GM12873 (cell line): ENCODE measurements around the gene DLGAP4.

Source experiments
- CTCF ChIP-seq: IDR thresholded peaks from 2 replicates; pipeline ENCODE4 v1.5.1; 2012; ENCODE audit warnings: low read depth, mild to moderate bottlenecking, moderate library complexity, low read length, control low read depth; ENCODE audit not compliant: insufficient read depth; ENCODE audit errors: missing control alignments

The DLGAP4 gene, protein sequence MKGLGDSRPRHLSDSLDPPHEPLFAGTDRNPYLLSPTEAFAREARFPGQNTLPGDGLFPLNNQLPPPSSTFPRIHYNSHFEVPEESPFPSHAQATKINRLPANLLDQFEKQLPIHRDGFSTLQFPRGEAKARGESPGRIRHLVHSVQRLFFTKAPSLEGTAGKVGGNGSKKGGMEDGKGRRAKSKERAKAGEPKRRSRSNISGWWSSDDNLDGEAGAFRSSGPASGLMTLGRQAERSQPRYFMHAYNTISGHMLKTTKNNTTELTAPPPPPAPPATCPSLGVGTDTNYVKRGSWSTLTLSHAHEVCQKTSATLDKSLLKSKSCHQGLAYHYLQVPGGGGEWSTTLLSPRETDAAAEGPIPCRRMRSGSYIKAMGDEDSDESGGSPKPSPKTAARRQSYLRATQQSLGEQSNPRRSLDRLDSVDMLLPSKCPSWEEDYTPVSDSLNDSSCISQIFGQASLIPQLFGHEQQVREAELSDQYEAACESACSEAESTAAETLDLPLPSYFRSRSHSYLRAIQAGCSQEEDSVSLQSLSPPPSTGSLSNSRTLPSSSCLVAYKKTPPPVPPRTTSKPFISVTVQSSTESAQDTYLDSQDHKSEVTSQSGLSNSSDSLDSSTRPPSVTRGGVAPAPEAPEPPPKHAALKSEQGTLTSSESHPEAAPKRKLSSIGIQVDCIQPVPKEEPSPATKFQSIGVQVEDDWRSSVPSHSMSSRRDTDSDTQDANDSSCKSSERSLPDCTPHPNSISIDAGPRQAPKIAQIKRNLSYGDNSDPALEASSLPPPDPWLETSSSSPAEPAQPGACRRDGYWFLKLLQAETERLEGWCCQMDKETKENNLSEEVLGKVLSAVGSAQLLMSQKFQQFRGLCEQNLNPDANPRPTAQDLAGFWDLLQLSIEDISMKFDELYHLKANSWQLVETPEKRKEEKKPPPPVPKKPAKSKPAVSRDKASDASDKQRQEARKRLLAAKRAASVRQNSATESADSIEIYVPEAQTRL

DNA sequence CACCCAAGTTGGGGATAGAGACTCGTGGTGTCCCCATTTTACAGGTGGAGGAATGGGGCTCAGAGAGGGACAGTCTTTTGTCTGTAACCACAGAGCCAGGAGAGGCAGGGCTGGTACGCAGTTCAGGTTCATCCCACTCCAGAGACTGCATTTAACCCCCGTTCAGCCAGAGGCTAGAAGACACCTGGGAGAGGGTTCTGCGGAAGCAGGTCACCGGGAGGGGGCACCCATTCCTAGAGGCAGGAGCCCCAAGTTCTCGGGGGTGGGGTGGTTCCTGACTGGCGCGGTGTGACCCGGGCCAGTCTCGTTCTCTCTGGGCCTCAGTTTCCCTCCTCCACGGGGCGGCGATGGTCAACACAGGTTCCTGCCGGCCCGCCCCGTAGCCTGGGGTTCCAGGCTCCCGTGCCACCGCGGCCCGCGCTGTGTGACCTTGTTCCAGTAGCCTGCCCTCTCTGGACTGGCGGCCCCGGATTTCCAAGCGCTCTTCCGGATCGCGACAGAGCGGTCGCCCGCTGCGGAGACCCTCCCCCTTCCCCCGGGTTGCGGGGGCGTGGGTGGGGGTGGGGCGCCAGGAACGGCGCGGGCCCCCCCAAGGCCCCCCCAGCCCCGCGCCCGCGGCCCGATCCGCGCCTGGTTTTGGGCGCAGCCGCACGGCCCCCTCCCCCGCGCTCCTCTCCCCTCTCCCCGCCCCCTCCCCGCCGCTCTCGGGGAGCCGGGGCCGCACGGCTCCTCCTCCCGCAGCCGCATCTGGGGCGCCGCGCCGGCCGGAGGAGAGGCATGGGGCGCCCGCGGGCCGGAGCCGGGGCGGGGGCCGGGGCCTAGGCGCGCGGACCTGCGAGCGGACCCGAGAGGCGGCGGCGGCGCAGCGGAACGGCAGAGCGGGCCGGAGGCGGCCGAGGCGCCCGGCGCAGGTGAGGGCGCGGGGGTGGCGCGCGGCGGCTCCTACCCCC lies at the start of gene DLGAP4:
TSS of gene DLGAP4 (plus strand) at position 738 of the 950 bp plus-strand sequence. CDS start 125,379 bp downstream, outside the sequence.
- TF ChIP-seq CTCF, result no peak

GRCh38 chr20:36259177-36260061 lies 46.7 kb upstream of the DLGAP4 start:
- no peak for TF ChIP-seq CTCF

DNA sequence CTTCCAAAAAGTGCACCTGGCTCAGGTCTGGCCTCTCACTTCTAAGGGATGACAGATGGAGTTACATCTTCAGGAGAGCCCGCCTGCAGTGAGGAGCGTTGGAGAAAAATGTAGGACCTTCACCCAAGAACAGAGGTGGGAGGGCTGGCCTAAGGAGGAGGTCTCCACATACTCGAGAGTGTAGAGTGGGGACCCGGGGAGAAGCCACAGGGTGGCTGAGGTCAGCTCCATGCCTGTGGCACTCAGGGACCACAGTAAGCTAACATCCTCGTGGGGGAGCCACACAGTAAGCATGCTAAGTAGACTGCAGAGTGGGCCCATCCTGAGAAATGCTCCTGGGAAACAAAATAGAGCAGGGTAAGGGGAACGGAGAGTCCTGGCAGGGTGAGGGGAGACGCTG lies 45.8 kb upstream of the DLGAP4 start:
- no peak for TF ChIP-seq CTCF

GRCh38 chr20:36261389-36262105 lies 44.6 kb upstream of the DLGAP4 start:
- TF ChIP-seq CTCF, result no peak

DNA sequence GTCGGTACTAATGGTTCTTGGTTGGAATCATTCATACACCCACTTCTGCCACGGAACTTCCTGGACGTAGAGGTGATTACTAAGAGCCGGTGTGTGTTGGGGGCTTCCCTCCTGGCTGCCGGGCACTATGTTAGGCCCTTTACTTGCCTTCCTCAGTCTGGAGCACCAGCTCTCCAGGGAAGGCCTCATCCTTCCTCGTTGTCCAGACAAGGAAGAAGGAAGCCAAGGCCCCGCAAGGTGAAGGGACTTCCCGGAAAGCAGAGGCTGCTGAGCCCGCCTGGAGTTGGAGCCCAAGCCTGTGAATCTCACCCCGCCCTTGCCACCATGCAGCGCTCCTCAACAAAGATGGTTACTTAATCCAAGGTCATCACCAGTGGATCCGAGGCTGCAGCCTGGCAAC lies 43.7 kb upstream of the DLGAP4 start:
- no peak for TF ChIP-seq CTCF
